Occipital lobe (tissue), 2 donors: ENCODE results near the gene ADGRG1. TPM values are rescaled to one million over a fixed set of nuclear protein-coding genes. Genes with fewer than 3 reads are reported as not detected.
"Not testable (repeated sequence)": the region's sequence is repeated elsewhere in the genome, so short reads cannot be mapped to it uniquely, and the experiment has no call there.

Experiments used
- DNase-seq: peaks from one replicate; lab custom pipeline; 2025; lab: John Stamatoyannopoulos, UW
- total RNA-seq: library from RNA; depleted of rRNA; stranded (reverse); fragments of >200 nt; gene quantifications from one replicate; pipeline ENCODE4 v1.2.3, GENCODE V29; 2014

Gene ADGRG1
- 31.4 TPM for total RNA-seq

DNA sequence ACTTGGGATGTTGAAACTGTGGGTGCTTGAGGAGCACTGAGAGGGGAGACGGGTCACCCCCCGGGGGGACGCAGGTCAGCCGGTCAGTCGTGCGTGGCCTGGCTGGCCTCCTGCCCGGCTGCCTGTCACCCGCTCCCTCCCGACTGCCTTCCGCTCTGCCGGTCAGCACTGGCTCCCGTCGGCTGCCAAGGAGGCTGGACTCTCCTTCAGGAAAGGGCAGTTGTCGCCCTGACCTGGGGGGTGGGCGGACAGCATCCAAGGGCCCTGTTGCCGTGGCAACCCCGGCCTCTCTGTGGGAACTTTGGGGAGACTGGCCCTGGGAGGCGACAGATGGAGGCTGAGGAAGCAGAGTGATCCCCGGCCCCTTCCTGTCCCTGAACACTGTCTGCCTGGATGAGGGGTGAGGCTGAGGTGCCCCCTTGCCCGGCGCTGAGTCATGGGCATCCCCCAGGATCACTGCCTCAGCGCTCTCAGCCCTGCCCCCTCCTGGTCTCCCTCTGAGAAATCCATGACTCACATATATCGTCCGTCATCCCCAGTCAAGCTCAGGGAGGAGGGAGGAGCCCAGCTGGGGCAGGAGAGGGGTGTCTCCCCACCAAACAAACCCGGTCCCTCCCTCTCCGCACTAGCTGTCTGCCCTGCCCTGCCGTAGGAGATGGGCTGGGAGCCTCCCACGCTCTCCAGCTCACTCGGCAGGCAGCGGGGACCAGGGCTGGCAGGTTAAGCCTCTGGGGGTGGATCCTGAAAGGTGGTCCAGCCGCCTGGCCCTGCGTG, at the start of gene ADGRG1:
Gene ADGRG1 (plus strand): TSS at position 623 of the 774 bp plus-strand sequence. CDS start 21,658 bp downstream, outside the sequence.
- peak; percentile 80 for DNase-seq

DNA sequence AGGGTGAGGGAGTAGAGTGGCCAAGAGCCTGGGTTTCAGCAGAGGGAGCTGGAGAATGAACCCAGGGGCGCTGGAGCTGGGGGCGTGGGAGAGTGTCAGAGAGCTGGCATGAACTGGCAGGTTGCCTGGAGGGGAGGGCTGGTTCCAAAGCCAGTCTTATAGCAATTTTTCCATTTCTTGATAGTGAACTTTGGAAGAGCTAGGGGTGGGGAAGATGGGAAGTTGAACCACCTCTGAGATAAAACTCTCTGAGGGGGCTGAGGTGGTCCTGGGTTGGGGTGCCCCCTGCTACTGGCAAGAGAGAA, 49.1 kb upstream of the ADGRG1 start:
- no peak for DNase-seq

GRCh38 chr16:57585051-57585687, 43.3 kb upstream of the ADGRG1 start:
- no peak for DNase-seq

GRCh38 chr16:57588831-57589230, 39.6 kb upstream of the ADGRG1 start:
- DNase-seq, result no peak

GRCh38 chr16:57589374-57589773, 39.1 kb upstream of the ADGRG1 start:
- DNase-seq, result no peak

GRCh38 chr16:57590654-57591085, 37.8 kb upstream of the ADGRG1 start:
- DNase-seq, result no peak

GRCh38 chr16:57591086-57591869, 37.2 kb upstream of the ADGRG1 start:
- no peak for DNase-seq

DNA sequence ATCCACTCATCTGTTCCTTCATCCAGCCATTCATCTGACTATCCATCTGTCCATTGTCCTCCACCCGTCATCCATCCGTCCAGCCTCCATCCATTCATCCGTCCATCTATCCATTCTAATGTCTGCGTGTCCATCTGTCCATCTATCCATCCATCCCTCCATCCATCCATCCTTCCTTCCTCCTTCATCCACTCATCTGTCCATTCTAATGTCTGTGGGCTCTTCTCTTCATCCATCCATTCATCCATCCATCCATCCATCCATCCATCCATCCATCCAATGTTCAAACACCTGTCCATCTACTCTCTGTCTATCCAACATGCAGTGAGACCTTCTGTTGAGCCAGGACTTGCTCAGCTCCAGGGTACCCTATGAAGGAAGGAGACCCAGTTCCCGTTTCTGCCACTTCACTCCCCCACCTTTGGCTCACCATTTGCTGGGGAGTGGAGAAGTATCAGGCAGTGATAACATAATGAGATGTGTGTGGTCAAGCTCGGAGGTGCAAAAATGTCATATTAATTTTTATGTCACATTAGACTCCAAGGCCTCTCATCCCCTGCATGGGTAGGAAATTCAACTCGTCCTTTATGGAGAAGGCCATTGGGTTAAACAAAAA, 36.5 kb upstream of the ADGRG1 start:
- no peak for DNase-seq

GRCh38 chr16:57592591-57593003, 35.8 kb upstream of the ADGRG1 start:
- no peak for DNase-seq

DNA sequence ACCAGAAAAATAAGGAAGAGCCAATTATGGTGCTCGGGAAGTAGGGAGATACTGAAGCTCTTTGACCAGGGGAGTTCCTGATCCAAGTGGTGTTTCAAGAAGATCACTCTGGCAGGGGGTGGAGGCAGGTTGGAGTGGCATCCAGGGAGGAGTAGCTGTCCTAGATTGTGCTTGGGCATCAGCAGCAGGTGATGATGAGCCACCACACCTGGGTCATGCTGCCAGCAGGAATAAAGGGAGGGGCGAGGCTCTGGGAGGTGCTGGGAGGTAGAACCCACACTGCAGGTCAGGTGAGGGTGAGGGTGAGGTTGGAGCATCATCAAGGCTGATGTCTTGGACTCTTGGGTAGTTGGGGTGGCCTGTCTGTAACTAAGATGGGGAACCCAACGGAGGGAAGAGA, 35.4 kb upstream of the ADGRG1 start:
- DNase-seq, result no peak

- DNase-seq, result no peak
Observed at GRCh38 chr16:57593990-57594389, 34.4 kb upstream of the ADGRG1 start.

GRCh38 chr16:57594531-57595031, 33.8 kb upstream of the ADGRG1 start:
- no peak for DNase-seq

DNA sequence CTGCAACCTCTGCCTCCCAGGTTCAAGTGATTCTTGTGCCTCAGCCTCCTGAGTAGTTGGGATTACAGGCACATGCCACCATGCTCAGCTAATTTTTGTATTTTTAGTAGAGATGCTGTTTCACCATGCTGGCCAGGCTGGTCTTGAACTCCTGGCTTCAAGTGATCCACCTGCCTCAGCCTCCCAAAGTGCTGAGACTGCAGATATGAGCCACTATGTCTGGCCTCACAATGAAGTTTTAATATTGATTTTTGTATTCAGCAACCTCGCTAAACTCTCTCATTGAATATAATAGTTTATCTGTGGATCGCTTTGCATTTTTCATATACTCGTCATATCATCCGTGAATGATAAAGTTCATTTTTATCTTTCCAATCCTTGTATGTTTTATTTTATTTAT, 32.2 kb upstream of the ADGRG1 start:
- DNase-seq, result not testable (repeated sequence)

DNA sequence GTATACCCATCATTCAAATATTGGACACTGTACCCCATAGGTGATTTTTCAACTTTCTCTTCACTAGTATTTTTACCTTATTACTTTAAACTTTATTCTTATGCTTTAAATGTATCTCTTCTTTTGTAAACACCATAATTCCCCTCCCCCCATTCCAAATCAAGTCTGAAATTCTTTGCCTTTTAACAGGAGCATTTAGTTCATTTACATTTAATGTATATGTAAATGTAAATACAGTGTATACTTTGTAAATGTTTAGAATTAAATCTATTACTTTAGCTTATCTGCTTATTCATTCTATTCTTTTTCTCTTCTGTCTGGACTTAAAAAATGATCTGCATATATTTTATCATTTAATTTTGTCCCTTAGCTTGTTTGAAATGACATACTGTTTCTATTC, 30.0 kb upstream of the ADGRG1 start:
- DNase-seq, result no peak

GRCh38 chr16:57600048-57600835, 28.2 kb upstream of the ADGRG1 start:
- DNase-seq, result no peak

- no peak for DNase-seq
Observed at GRCh38 chr16:57600952-57601580, 27.4 kb upstream of the ADGRG1 start.

DNA sequence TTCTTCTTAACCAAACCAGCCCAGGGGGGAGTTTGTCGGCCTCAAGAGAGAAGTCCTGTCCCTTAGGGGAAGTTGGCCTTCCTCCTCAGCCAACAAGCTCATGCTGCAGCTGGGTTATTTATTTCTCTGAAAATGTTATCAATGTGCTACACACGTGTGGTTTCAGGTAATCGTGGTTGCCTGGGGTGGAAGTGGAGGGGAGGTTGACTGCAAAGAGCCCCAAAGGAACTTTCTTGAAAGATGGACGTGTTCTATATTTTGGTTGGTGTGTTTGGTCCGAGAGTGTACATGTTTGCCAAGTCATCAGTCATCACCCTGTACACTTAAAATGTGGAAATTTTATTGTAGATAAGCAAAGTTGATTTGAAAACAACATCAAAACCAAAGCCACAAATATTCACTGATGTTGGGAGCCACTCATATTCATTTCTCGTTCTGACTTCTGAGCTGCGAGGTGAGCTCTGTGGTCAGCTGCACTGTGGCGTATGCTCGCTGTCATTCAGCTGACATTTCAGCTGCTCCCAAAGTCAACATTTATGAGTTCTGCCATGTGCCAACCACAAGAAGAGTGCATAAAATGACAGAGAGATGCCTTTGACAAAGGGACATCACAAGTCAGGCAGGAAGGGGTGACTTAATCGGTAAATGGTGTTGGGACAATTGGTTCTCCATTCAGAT, 26.5 kb upstream of the ADGRG1 start:
- no peak for DNase-seq

- no peak for DNase-seq
Observed at GRCh38 chr16:57603115-57604024, 25.1 kb upstream of the ADGRG1 start.

DNA sequence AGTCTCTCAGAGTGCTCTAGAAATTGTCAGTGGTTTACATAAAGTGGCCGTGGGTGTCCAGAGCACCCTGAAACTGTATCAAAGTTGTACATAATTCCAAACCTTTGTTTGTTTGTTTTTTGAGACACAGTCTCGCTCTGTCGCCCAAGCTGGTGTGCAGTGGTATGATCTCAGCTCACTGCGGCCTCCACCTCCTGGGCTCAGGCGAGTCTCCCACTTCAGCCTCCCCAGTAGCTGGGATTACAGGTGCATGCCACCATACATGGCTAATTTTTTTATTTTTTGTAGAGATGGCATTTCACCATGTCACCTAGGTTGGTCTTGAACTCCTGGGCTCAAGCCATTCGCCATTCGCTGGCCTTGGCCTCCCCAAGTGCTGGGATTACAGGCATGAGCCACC, 24.3 kb upstream of the ADGRG1 start:
- no peak for DNase-seq
